ENCODE measurements around the gene ZNF445. TPM values are rescaled to one million over a fixed set of nuclear protein-coding genes. Genes with fewer than 3 reads are reported as not detected.

The ZNF445 gene
- 19.0 TPM in 2 replicates for total RNA-seq (2022)
- Bru-seq, nascent RNA: percentile 74 among the genes with signal in this experiment
- BruChase-seq, experiment 1, labeled RNA remaining after a 2-hour chase: percentile 84 among the genes with signal in this experiment
- percentile 79 among the genes with signal in this experiment for BruChase-seq, experiment 2, labeled RNA remaining after a 6-hour chase
- long read RNA-seq, partial matches to known transcripts: 0 of 42 reads
- long read RNA-seq, other reads (novel, unspliced or antisense): 42 of 42 reads

GRCh38 chr3:44477312-44478030 is at the start of gene ZNF445:
ZNF445 (minus strand) TSS chr3:44477670; CDS start chr3:44455549, 22,121 bp downstream.
- Histone ChIP-seq H3K36me3 (ENCODE audit: control insufficient read depth, insufficient read depth, low read length) (no peaks in the 10 kb centered on the region), H3K4me3 (ENCODE audit: low read depth, low read length) (peak within 1 kb of the TSS; percentile 67), H3K27me3 (replicated peaks; ENCODE audit: control insufficient read depth, insufficient read depth, low read length) (no peaks in the 10 kb centered on the region), H3K4me1 (peaks cover 12% of the 10 kb centered on the region), H3K9me3 (no peaks in the 10 kb centered on the region)
- BruUV-seq (replicated peaks): no TSS peak
- peaks cover 6% of the 10 kb centered on the region for H3K4me1 Mint-ChIP-seq (ENCODE audit: low read depth, unreplicated experiment)
- peak within 1 kb of the TSS; percentile 88 for H3K4me3 Mint-ChIP-seq (ENCODE audit: unreplicated experiment)
- no peaks in the 10 kb centered on the region for H3K27me3 Mint-ChIP-seq (ENCODE audit: insufficient read depth, unreplicated experiment)
- no peaks in the 10 kb centered on the region for H3K9me3 Mint-ChIP-seq (ENCODE audit: unreplicated experiment)
- CTCF ChIA-PET: no interaction called here
- peaks cover 7% of the 10 kb centered on the region for H3K36me3 Mint-ChIP-seq (ENCODE audit: insufficient read depth, unreplicated experiment)
- intact Hi-C loops (cut with micrococcal nuclease; ENCODE audit: unreplicated experiment): loop anchor here (1.0 to 2.0 kb wide), 2 partner anchors 33 to 154 kb away; no protein-coding TSS in a partner anchor
- POLR2A ChIA-PET: interaction anchor here (0.6 kb wide), 1 partner anchor 140 kb away, joined by 3 read pairs; no protein-coding TSS in a partner anchor
- peak within 1 kb of the TSS; percentile 71 for H3K27ac Mint-ChIP-seq (ENCODE audit: unreplicated experiment)
- DNase-seq: peak; percentile 76 to 86
- no peak for TF ChIP-seq CTCF (IDR thresholded peaks at IDR 0.05; ENCODE audit: insufficient read depth in 1 of 2, low read depth in 1 of 2, low read length in 1 of 2, severe bottlenecking in 1 of 2, unreplicated experiment in 1 of 2)

- Histone ChIP-seq H3K27me3 (replicated peaks; ENCODE audit: control insufficient read depth, insufficient read depth, low read length) (no peaks in the 10 kb centered on the region), H3K4me1 (no peaks in the 10 kb centered on the region), H3K4me3 (ENCODE audit: low read depth, low read length) (no peak overlapping the region), H3K36me3 (ENCODE audit: control insufficient read depth, insufficient read depth, low read length) (no peaks in the 10 kb centered on the region), H3K9me3 (no peaks in the 10 kb centered on the region)
- H3K4me3 Mint-ChIP-seq (ENCODE audit: unreplicated experiment): no peak overlapping the region
- no peak overlapping the region for H3K27ac Mint-ChIP-seq (ENCODE audit: unreplicated experiment)
- TF ChIP-seq CTCF (IDR thresholded peaks at IDR 0.05; ENCODE audit: insufficient read depth in 1 of 2, low read depth in 1 of 2, low read length in 1 of 2, severe bottlenecking in 1 of 2, unreplicated experiment in 1 of 2): no peak
- peaks cover 6% of the 10 kb centered on the region for H3K27me3 Mint-ChIP-seq (ENCODE audit: insufficient read depth, unreplicated experiment)
- H3K36me3 Mint-ChIP-seq (ENCODE audit: insufficient read depth, unreplicated experiment): no peaks in the 10 kb centered on the region
- no peaks in the 10 kb centered on the region for H3K9me3 Mint-ChIP-seq (ENCODE audit: unreplicated experiment)
- no TSS peak for BruUV-seq (replicated peaks)
- no peaks in the 10 kb centered on the region for H3K4me1 Mint-ChIP-seq (ENCODE audit: low read depth, unreplicated experiment)
- intact Hi-C loops (cut with micrococcal nuclease; ENCODE audit: unreplicated experiment): no loop called here
- CTCF ChIA-PET: no interaction called here
- no peak for DNase-seq
- POLR2A ChIA-PET: no interaction called here
These were observed 47.6 kb upstream of the ZNF445 start for GRCh38 chr3:44525060-44525459.

- H3K4me3 ChIP-seq (ENCODE audit: low read depth, low read length): no peak overlapping the region
- H3K27me3 ChIP-seq (replicated peaks; ENCODE audit: control insufficient read depth, insufficient read depth, low read length): no peaks in the 10 kb centered on the region
- no peaks in the 10 kb centered on the region for H3K4me1 Mint-ChIP-seq (ENCODE audit: low read depth, unreplicated experiment)
- H3K36me3 Mint-ChIP-seq (ENCODE audit: insufficient read depth, unreplicated experiment): no peaks in the 10 kb centered on the region
- no peak for DNase-seq
- POLR2A ChIA-PET: interaction anchor here (1.2 kb wide), 1 partner anchor 12 kb away, joined by 3 read pairs; no protein-coding TSS in a partner anchor
- H3K36me3 ChIP-seq (ENCODE audit: control insufficient read depth, insufficient read depth, low read length): no peaks in the 10 kb centered on the region
- CTCF ChIA-PET: no interaction called here
- H3K27ac Mint-ChIP-seq (ENCODE audit: unreplicated experiment): no peak overlapping the region
- intact Hi-C loops (cut with micrococcal nuclease; ENCODE audit: unreplicated experiment): no loop called here
- no peaks in the 10 kb centered on the region for H3K9me3 ChIP-seq
- H3K4me1 ChIP-seq: no peaks in the 10 kb centered on the region
- BruUV-seq (replicated peaks): no TSS peak
- H3K4me3 Mint-ChIP-seq (ENCODE audit: unreplicated experiment): no peak overlapping the region
- no peak for TF ChIP-seq CTCF (IDR thresholded peaks at IDR 0.05; ENCODE audit: insufficient read depth in 1 of 2, low read depth in 1 of 2, low read length in 1 of 2, severe bottlenecking in 1 of 2, unreplicated experiment in 1 of 2)
- H3K9me3 Mint-ChIP-seq (ENCODE audit: unreplicated experiment): no peaks in the 10 kb centered on the region
- H3K27me3 Mint-ChIP-seq (ENCODE audit: insufficient read depth, unreplicated experiment): peaks cover 6% of the 10 kb centered on the region
These were observed 45.0 kb upstream of the ZNF445 start for GRCh38 chr3:44522494-44522933.

Data from Caco-2 (cell line).